ENCODE results near the gene PPP2R3A. TPM values are rescaled to one million over a fixed set of nuclear protein-coding genes. Genes with fewer than 3 reads are reported as not detected.

Gene PPP2R3A
- total and polyA plus RNA-seq, 9 donors = 4.6 to 17.7 (median 12.2) TPM

GRCh38 chr3:136196401-136197158 lies 231.1 kb downstream of the PPP2R3A start:
- intact Hi-C loops (cut with DNase I) = loop anchor here in 1 of 4 donors (1.0 to 5.0 kb wide), 2 partner anchors 51 to 556 kb away; partner anchors contain the start of gene STAG1
- Histone ChIP-seq H3K4me3 (peak overlapping the region; percentile 92), H3K27ac (peak overlapping the region; percentile 99 to 100), H3K4me1 (ENCODE audit: insufficient read depth) (peaks cover 1% of the 10 kb centered on the region), H3K27me3 (no peaks in the 10 kb centered on the region), H3K36me3 (no peaks in the 10 kb centered on the region), H3K9me3 (no peaks in the 10 kb centered on the region)
- WGBS, 3 donors = 0 to 1% (median 0%) methylated on average over 63 to 64 of the region's 64 CpGs
- DNase-seq = peak; percentile 99 to 100 (median 99)
- TF ChIP-seq CTCF (IDR thresholded peaks at IDR 0.05) = no peak
- TF ChIP-seq EP300 (IDR thresholded peaks at IDR 0.05) = no peak
- peak; percentile 30 for TF ChIP-seq POLR2A (IDR thresholded peaks at IDR 0.05)

GRCh38 chr3:136197159-136197793 lies 231.7 kb downstream of the PPP2R3A start:
- Histone ChIP-seq H3K4me1 (ENCODE audit: insufficient read depth) (peaks cover 1% of the 10 kb centered on the region), H3K27ac (peak overlapping the region; percentile 99 to 100), H3K27me3 (no peaks in the 10 kb centered on the region), H3K9me3 (no peaks in the 10 kb centered on the region), H3K36me3 (no peaks in the 10 kb centered on the region), H3K4me3 (peak overlapping the region; percentile 92)
- WGBS, 3 donors = 17 to 21% (median 18%) methylated on average over 15 of the region's 15 CpGs
- no peak for TF ChIP-seq POLR2A (IDR thresholded peaks at IDR 0.05)
- TF ChIP-seq CTCF (IDR thresholded peaks at IDR 0.05) = no peak
- no peak for TF ChIP-seq EP300 (IDR thresholded peaks at IDR 0.05)
- no peak for DNase-seq
- intact Hi-C loops (cut with DNase I) = loop anchor here in 1 of 4 donors (5.0 kb wide), 1 partner anchor 50 kb away; no protein-coding TSS in a partner anchor

Small RNA genes lying within 50 kb of the gene (small RNA-seq; reads per million reads assigned to genes)
- gene AC092989.1 = not detected

Other genes starting within 250 kb of the PPP2R3A start
- gene MSL2, start 230.6 kb downstream of the PPP2R3A start, total RNA-seq = 10 to 100 TPM; 20.1 to 47.9 (median 39.4) TPM
- gene MSL2, start 230.6 kb downstream of the PPP2R3A start, polyA plus RNA-seq = 10 to 100 TPM; 14.3 to 39.6 TPM

Measured in ovary (tissue), 9 donors.